Endothelial cell of umbilical vein (primary cell): Measurements from ENCODE around the gene HIVEP1. TPM values are rescaled to one million over a fixed set of nuclear protein-coding genes. Genes with fewer than 3 reads are reported as not detected.

Source experiments
- BruUV-seq: library from RNA; stranded (reverse); fragments of 400-500 nt; replicated peaks from 2 replicates; lab custom pipeline; 2021; lab: Mats Ljungman, UMichigan
- CTCF ChIA-PET: fragments of 300-600, 350-600 bp; sonication (Branson Sonifier 250); formaldehyde crosslinking; loops from one replicate; lab custom pipeline; 2021; ENCODE audit warnings: antibody characterized with exemption, inconsistent platforms; lab: Charles Lee
- POLR2A ChIA-PET: fragments of 300-600, 350-600 bp; sonication (Branson Sonifier 250); formaldehyde crosslinking; loops from one replicate; lab custom pipeline; 2021; ENCODE audit warnings: antibody characterized with exemption, inconsistent platforms; lab: Charles Lee
- DNase-seq: peaks from one replicate; pipeline ENCODE4 v3.0.0-alpha.2; 2011; ENCODE audit warnings: low read depth, low spot score
- FAIRE-seq: peaks from 2 replicates; lab custom pipeline; 2011; peaks lifted over from hg19 to GRCh38; lab: Jason Lieb, UNC
- H2AFZ ChIP-seq: 2 replicates; pipeline ENCODE4 v1.6.0; 2012; ENCODE audit warnings: low read depth, low read length, control low read depth, inconsistent platforms
- H3K27ac ChIP-seq: 2 replicates; pipeline ENCODE4 v1.5.1; 2011; ENCODE audit warnings: low read depth, mild to moderate bottlenecking, control low read depth, low read length, moderate library complexity; ENCODE audit not compliant: insufficient read depth
- H3K27me3 ChIP-seq, 2 experiments: 2 replicates each; pipeline versions ENCODE4 v1.6.0 to v1.6.1; 2011; ENCODE audit warnings: low read length in 2 of 2, mixed read lengths in 1 of 2; ENCODE audit not compliant: control insufficient read depth in 2 of 2, insufficient read depth in 2 of 2
- H3K36me3 ChIP-seq, 2 experiments: 2 replicates in 1 of 2; 3 replicates in 1 of 2; pipeline ENCODE4 v1.5.1; 2011; ENCODE audit warnings: low read length in 2 of 2, mild to moderate bottlenecking in 1 of 2, moderate library complexity in 1 of 2; ENCODE audit not compliant: control insufficient read depth in 2 of 2, insufficient read depth in 2 of 2; ENCODE audit errors: extremely low read depth in 1 of 2
- H3K4me1 ChIP-seq: 3 replicates; pipeline ENCODE4 v1.5.1; 2011; ENCODE audit warnings: mild to moderate bottlenecking, low read length; ENCODE audit not compliant: control insufficient read depth, insufficient read depth; ENCODE audit errors: extremely low read depth
- H3K4me2 ChIP-seq: 2 replicates; pipeline ENCODE4 v1.6.1; 2011; ENCODE audit warnings: low read length, control low read depth, mixed read lengths; ENCODE audit not compliant: insufficient read depth
- H3K4me3 ChIP-seq, 3 experiments: fragments of 200-600 bp in 1 of 3; sonication (generic), shearing (Covaris generic) in 1 of 3; replicated peaks in 1 of 3; 2 replicates each; pipeline ENCODE4 v1.5.1; 2011 to 2016; ENCODE audit warnings: control low read depth in 3 of 3, low read length in 3 of 3, mild to moderate bottlenecking in 2 of 3, inconsistent platforms in 1 of 3, low read depth in 1 of 3, moderate library complexity in 1 of 3; ENCODE audit not compliant: insufficient read depth in 1 of 3
- H3K79me2 ChIP-seq: 2 replicates; pipeline ENCODE4 v1.6.0; 2012; ENCODE audit warnings: low read length, inconsistent platforms; ENCODE audit not compliant: control insufficient read depth, insufficient read depth
- H3K9ac ChIP-seq: replicated peaks from 2 replicates; pipeline ENCODE3; 2011; ENCODE audit warnings: low read length, control low read depth; ENCODE audit not compliant: insufficient read depth; ENCODE audit errors: extremely low read depth
- H3K9me1 ChIP-seq: replicated peaks from 3 replicates; pipeline ENCODE4 v1.6.0; 2011; ENCODE audit warnings: mild to moderate bottlenecking, low read length; ENCODE audit not compliant: control insufficient read depth, insufficient read depth; ENCODE audit errors: extremely low read depth
- H3K9me3 ChIP-seq: replicated peaks from 2 replicates; pipeline ENCODE4 v1.5.1; 2012; ENCODE audit warnings: low read length, inconsistent platforms; ENCODE audit not compliant: control insufficient read depth, insufficient read depth
- H4K20me1 ChIP-seq: replicated peaks from 2 replicates; pipeline ENCODE3; 2011; ENCODE audit warnings: mild to moderate bottlenecking, low read length; ENCODE audit not compliant: control insufficient read depth, insufficient read depth; ENCODE audit errors: extremely low read depth
- EZH2 ChIP-seq: IDR thresholded peaks from 2 replicates; pipeline ENCODE4 v1.6.1; 2012; ENCODE audit warnings: borderline replicate concordance, low read depth, mild to moderate bottlenecking, moderate library complexity, low read length, inconsistent platforms; ENCODE audit not compliant: severe bottlenecking
- FOS ChIP-seq: IDR thresholded peaks from 2 replicates; pipeline ENCODE4 v1.6.1; 2011; ENCODE audit warnings: mild to moderate bottlenecking, low read length, moderate library complexity, borderline replicate concordance; ENCODE audit not compliant: insufficient read depth
- GATA2 ChIP-seq: IDR thresholded peaks from 2 replicates; pipeline ENCODE4 v1.7.0; 2011; ENCODE audit warnings: low read depth, mild to moderate bottlenecking, moderate library complexity, mixed read lengths, low read length; ENCODE audit not compliant: insufficient read length, insufficient read depth
- JUN ChIP-seq: IDR thresholded peaks from 2 replicates; pipeline ENCODE4 v1.6.1; 2011; ENCODE audit warnings: borderline replicate concordance, low read depth; ENCODE audit not compliant: insufficient read length, insufficient read depth
- MYC ChIP-seq: IDR thresholded peaks from one replicate; pipeline ENCODE4 v1.6.1; 2011; ENCODE audit warnings: mild to moderate bottlenecking, low read depth, low read length
- POLR2A ChIP-seq: IDR thresholded peaks from 2 replicates; pipeline ENCODE4 v1.6.1; 2012; ENCODE audit warnings: low read depth, mild to moderate bottlenecking, control low read depth, low read length
- POLR2AphosphoS5 ChIP-seq: IDR thresholded peaks from 2 replicates; pipeline ENCODE4 v1.6.1; 2012; ENCODE audit warnings: low read depth, mild to moderate bottlenecking, control low read depth, low read length, moderate library complexity; ENCODE audit not compliant: insufficient read depth
- dilution Hi-C: fragments of 300-500 bp; cut with MboI; formaldehyde crosslinking; loops from one replicate; pipeline ENCODE4 v1.15.0; 2019; ENCODE audit warnings: low sequenced_read_pairs; ENCODE audit not compliant: extremely low pct_ligation_motif_present
- intact Hi-C: fragments of 100-400 bp; cut with micrococcal nuclease; formaldehyde crosslinking; loops from one replicate; pipeline ENCODE4 v1.10.0; 2022
- polyA plus RNA-seq, 4 experiments: library from polyadenylated mRNA; depleted of rRNA in 3 of 4; stranded (reverse) in 3 of 4; unstranded in 1 of 4; fragments of >200 nt; gene quantifications; 2 replicates each; pipeline versions ENCODE4 v1.2.1 to v1.2.3, GENCODE V29; 2011 to 2012; ENCODE audit warnings: missing spikeins in 1 of 4
- total RNA-seq: library from RNA; stranded (reverse); gene quantifications from 2 replicates; pipeline ENCODE4 v1.2.3, GENCODE V29; 2021
- TF ChIP-seq, protein P1 (sequence below), 2 donors: IDR thresholded peaks; 1 replicate in 1 of 2; 2 replicates in 1 of 2; pipeline ENCODE4 v1.5.1; 2011; ENCODE audit warnings: low read length in 2 of 2, mild to moderate bottlenecking in 2 of 2, moderate library complexity in 2 of 2, control low read depth in 1 of 2, inconsistent platforms in 1 of 2, low read depth in 1 of 2; ENCODE audit not compliant: insufficient read depth in 1 of 2; ENCODE audit errors: extremely low read depth in 1 of 2
- TF ChIP-seq, protein P2 (sequence below): IDR thresholded peaks from 2 replicates; pipeline ENCODE4 v1.6.1; 2011; ENCODE audit not compliant: insufficient read depth, insufficient read length

Gene HIVEP1
- total and polyA plus RNA-seq, 2 donors (not counting 3 experiments of a cell fraction or from before 2014, with no cell fraction given), result 33.5 to 49.2 TPM

DNA sequence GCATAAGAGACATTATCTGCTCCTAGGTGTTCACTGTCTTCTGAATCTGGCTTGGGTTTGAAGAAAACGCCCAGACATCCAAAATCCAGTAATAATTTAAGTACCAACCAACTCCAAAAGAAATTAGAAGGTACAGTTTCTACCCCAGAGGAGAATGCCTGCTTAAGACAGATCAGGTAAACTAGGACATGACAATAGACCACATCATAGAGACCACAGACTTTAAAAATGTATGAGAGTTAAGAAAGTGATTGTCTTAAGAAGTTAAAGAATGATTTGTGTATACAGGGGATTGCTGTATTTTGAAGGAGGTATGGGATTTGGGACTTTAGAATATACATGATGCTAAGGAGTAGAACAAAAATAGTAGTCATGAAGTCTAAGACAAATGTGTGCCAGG lies 157.3 kb downstream of the HIVEP1 start:
- BruUV-seq, result no TSS peak
- Histone ChIP-seq H3K36me3 (peaks cover 0 to 2% of the 10 kb centered on the region in 2 experiments), H3K4me3 (no peak overlapping the region), H2AFZ (no peak overlapping the region), H4K20me1 (no peaks in the 10 kb centered on the region), H3K9me3 (no peaks in the 10 kb centered on the region), H3K9me1 (no peaks in the 10 kb centered on the region), H3K79me2 (no peaks in the 10 kb centered on the region), H3K27ac (no peak overlapping the region), H3K9ac (no peak overlapping the region), H3K27me3 (no peaks in the 10 kb centered on the region), H3K4me2 (no peak overlapping the region), H3K4me1 (no peaks in the 10 kb centered on the region)
- TF ChIP-seq, protein P1, sequence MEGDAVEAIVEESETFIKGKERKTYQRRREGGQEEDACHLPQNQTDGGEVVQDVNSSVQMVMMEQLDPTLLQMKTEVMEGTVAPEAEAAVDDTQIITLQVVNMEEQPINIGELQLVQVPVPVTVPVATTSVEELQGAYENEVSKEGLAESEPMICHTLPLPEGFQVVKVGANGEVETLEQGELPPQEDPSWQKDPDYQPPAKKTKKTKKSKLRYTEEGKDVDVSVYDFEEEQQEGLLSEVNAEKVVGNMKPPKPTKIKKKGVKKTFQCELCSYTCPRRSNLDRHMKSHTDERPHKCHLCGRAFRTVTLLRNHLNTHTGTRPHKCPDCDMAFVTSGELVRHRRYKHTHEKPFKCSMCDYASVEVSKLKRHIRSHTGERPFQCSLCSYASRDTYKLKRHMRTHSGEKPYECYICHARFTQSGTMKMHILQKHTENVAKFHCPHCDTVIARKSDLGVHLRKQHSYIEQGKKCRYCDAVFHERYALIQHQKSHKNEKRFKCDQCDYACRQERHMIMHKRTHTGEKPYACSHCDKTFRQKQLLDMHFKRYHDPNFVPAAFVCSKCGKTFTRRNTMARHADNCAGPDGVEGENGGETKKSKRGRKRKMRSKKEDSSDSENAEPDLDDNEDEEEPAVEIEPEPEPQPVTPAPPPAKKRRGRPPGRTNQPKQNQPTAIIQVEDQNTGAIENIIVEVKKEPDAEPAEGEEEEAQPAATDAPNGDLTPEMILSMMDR (IDR thresholded peaks at IDR 0.05; ENCODE audit: extremely low read depth in 1 of 2, insufficient read depth in 1 of 2, low read depth in 1 of 2, low read length in 2 of 2), result no peak
- TF ChIP-seq FOS (no peak), GATA2 (no peak), POLR2A (no peak), JUN (no peak), POLR2AphosphoS5 (no peak), MYC (no peak), EZH2 (no peak)
- TF ChIP-seq, protein P2, sequence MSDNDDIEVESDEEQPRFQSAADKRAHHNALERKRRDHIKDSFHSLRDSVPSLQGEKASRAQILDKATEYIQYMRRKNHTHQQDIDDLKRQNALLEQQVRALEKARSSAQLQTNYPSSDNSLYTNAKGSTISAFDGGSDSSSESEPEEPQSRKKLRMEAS, result no peak
- intact Hi-C loops (no loop called here), dilution Hi-C loops (no loop called here)
- CTCF ChIA-PET, result no interaction called here
- FAIRE-seq (no peak), DNase-seq (no peak)
- POLR2A ChIA-PET, result no interaction called here
